Measurements from ENCODE around the gene DSG3. TPM values are rescaled to one million over a fixed set of nuclear protein-coding genes. Genes with fewer than 3 reads are reported as not detected.

The DSG3 gene
- total and polyA plus RNA-seq, 2 of the 13 experiments (the other 11 are each of a cell fraction or from before 2014, with no cell fraction given), result not detected

- TF ChIP-seq ARID4A (CRISPR knock-in tag; IDR thresholded peaks at IDR 0.05; ENCODE audit: borderline replicate concordance) (no peak), ZNF317 (CRISPR knock-in tag; IDR thresholded peaks at IDR 0.05) (no peak), PPARG (CRISPR knock-in tag; conservative IDR thresholded peaks at IDR 0.05) (0 out of 2 replicates have a peak, but pooled peaks have one; percentile 40), AHDC1 (CRISPR knock-in tag; IDR thresholded peaks at IDR 0.05; ENCODE audit: borderline replicate concordance) (no peak), ZNF501 (CRISPR knock-in tag; IDR thresholded peaks at IDR 0.05) (no peak), ZNF234 (CRISPR knock-in tag; conservative IDR thresholded peaks at IDR 0.05) (no peak), ATF7-NPFF (CRISPR knock-in tag; IDR thresholded peaks at IDR 0.05; ENCODE audit: low read depth) (no peak), HNF1A (IDR thresholded peaks at IDR 0.05; ENCODE audit: low read depth) (no peak), HNF1A (CRISPR knock-in tag; IDR thresholded peaks at IDR 0.05; ENCODE audit: borderline replicate concordance) (no peak), SRSF9 (IDR thresholded peaks at IDR 0.05; ENCODE audit: borderline replicate concordance, insufficient read depth, low read depth, low read length, poor library complexity, severe bottlenecking) (no peak), ELF3 (CRISPR knock-in tag; IDR thresholded peaks at IDR 0.05) (no peak), FOXC1 (CRISPR knock-in tag; IDR thresholded peaks at IDR 0.05; ENCODE audit: borderline replicate concordance) (no peak), ZFP62 (CRISPR knock-in tag; IDR thresholded peaks at IDR 0.05) (no peak), TCF7 (IDR thresholded peaks at IDR 0.05; ENCODE audit: low read depth) (peak; percentile 44; the same call in 1 of the 2 replicates), ZBTB1 (CRISPR knock-in tag; IDR thresholded peaks at IDR 0.05; ENCODE audit: borderline replicate concordance) (no peak)
These were observed 48.1 kb upstream of the DSG3 start (continued) for GRCh38 chr18:31399306-31400032.
